ENCODE results near the gene ACTN1. TPM values are rescaled to one million over a fixed set of nuclear protein-coding genes. Genes with fewer than 3 reads are reported as not detected.

Gene ACTN1
- total RNA-seq, 1 donor from 2014 or later, result 130 TPM

DNA sequence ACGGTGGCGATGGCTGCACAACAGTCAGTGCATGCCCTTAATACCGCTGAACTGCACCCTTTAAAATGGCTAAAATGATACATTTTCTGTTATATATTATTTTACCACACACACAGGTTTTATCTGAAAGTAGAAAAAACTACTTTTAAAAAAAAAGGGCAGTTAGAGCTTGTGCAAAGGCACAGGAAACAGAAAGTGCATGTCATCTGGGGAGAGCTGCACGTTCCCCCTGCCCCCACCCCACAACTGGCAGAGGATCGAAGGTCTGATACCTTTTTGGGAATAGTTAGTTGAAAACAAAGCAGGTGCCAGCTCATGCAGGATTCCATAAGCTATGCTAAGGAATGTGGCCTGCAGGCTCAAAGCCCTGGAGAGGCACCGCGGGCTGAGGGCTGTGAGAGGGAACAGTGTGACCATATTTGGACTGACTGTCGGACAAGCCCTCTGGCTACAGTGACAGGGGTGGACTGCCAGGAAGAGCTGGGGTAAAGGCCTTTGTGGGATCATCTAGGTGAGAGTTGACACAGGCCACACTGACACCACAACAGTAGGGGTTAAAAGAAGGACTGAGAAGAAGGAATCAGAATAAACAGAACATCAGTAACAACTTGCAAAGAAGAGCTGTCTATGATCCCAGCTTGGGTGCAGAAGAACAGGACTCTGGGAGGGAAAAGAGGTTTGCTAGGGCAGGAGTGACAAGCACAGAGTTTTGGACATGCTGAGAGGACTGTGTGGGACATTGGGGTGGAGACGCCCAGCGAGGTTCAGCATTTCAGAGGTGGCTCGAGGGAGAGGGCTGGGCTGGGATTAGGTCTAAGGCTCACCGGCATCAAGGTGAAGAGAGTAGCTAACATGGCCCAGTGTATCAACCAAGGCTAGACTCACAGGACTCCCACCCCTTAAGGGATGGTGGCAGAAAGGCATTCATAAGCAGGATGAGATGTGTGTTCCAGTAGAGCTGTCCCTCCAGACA is 54.6 kb downstream of the ACTN1 start:
- H3K27ac Mint-ChIP-seq (ENCODE audit: unreplicated experiment), result peak overlapping the region; percentile 22
- H3K9me3 Mint-ChIP-seq (ENCODE audit: unreplicated experiment), result no peaks in the 10 kb centered on the region
- no peaks in the 10 kb centered on the region for H3K27me3 Mint-ChIP-seq (ENCODE audit: unreplicated experiment)
- no peak for DNase-seq (ENCODE audit: low spot score)
- TF ChIP-seq, protein P1, sequence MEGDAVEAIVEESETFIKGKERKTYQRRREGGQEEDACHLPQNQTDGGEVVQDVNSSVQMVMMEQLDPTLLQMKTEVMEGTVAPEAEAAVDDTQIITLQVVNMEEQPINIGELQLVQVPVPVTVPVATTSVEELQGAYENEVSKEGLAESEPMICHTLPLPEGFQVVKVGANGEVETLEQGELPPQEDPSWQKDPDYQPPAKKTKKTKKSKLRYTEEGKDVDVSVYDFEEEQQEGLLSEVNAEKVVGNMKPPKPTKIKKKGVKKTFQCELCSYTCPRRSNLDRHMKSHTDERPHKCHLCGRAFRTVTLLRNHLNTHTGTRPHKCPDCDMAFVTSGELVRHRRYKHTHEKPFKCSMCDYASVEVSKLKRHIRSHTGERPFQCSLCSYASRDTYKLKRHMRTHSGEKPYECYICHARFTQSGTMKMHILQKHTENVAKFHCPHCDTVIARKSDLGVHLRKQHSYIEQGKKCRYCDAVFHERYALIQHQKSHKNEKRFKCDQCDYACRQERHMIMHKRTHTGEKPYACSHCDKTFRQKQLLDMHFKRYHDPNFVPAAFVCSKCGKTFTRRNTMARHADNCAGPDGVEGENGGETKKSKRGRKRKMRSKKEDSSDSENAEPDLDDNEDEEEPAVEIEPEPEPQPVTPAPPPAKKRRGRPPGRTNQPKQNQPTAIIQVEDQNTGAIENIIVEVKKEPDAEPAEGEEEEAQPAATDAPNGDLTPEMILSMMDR (IDR thresholded peaks at IDR 0.05; ENCODE audit: unreplicated experiment), result no peak
- peaks cover 35% of the 10 kb centered on the region for H3K36me3 Mint-ChIP-seq (ENCODE audit: low read depth, unreplicated experiment)
- H3K4me3 Mint-ChIP-seq (ENCODE audit: unreplicated experiment), result peak overlapping the region; percentile 64
- H3K4me1 Mint-ChIP-seq (ENCODE audit: unreplicated experiment), result peaks cover 28% of the 10 kb centered on the region

DNA sequence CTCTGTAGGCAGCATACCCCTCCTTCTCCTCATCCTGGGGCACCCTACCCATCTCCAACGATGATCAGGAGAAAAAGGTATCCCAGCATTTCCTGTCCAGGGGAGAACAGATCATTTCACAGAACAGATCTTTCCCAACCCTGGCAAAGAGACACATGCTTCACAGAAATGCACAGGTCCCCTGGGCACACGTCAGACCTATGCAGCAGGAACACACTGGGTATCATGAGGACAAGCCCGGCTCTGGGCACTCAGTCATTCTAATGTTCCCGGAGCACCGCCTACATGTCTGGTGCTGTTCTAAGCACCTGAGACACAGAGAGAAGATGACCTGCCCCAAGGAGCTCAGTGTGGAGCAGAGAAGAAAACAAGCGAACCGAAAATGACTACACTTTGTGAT is 56.2 kb downstream of the ACTN1 start:
- H3K4me3 Mint-ChIP-seq (ENCODE audit: unreplicated experiment), result no peak overlapping the region
- no peaks in the 10 kb centered on the region for H3K9me3 Mint-ChIP-seq (ENCODE audit: unreplicated experiment)
- H3K36me3 Mint-ChIP-seq (ENCODE audit: low read depth, unreplicated experiment), result peaks cover 44% of the 10 kb centered on the region
- H3K27ac Mint-ChIP-seq (ENCODE audit: unreplicated experiment), result peak overlapping the region; percentile 1
- no peak for DNase-seq (ENCODE audit: low spot score)
- H3K27me3 Mint-ChIP-seq (ENCODE audit: unreplicated experiment), result peaks cover 1% of the 10 kb centered on the region
- peaks cover 27% of the 10 kb centered on the region for H3K4me1 Mint-ChIP-seq (ENCODE audit: unreplicated experiment)
- TF ChIP-seq, protein P1 (IDR thresholded peaks at IDR 0.05; ENCODE audit: unreplicated experiment), result no peak

DNA sequence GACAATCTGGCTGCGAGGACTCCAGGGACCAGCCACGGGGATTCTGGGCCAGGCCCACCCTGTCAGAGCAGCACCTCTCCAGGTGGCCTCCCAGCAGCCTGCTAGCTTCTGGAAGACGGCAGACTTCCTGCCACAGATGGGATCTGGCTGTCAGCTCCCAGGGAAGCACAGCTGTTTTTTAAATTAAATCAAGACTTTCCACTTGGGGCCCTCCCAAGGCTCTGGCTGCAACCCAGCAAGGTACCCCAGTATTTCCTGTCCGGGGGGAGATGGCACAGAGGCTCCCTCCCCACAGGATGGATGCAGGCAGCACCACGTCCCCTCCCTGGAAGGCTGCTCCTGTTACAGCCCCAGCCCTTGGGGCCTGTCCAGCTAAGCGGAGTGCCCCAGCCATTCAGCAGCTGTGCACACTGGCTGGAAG is 56.9 kb downstream of the ACTN1 start:
- Mint-ChIP-seq H3K27me3 (ENCODE audit: unreplicated experiment) (peaks cover 1% of the 10 kb centered on the region), H3K27ac (ENCODE audit: unreplicated experiment) (no peak overlapping the region), H3K9me3 (ENCODE audit: unreplicated experiment) (no peaks in the 10 kb centered on the region), H3K4me1 (ENCODE audit: unreplicated experiment) (peaks cover 23% of the 10 kb centered on the region), H3K4me3 (ENCODE audit: unreplicated experiment) (no peak overlapping the region), H3K36me3 (ENCODE audit: low read depth, unreplicated experiment) (peaks cover 48% of the 10 kb centered on the region)
- no peak for DNase-seq (ENCODE audit: low spot score)
- TF ChIP-seq, protein P1 (IDR thresholded peaks at IDR 0.05; ENCODE audit: unreplicated experiment), result no peak

DNA sequence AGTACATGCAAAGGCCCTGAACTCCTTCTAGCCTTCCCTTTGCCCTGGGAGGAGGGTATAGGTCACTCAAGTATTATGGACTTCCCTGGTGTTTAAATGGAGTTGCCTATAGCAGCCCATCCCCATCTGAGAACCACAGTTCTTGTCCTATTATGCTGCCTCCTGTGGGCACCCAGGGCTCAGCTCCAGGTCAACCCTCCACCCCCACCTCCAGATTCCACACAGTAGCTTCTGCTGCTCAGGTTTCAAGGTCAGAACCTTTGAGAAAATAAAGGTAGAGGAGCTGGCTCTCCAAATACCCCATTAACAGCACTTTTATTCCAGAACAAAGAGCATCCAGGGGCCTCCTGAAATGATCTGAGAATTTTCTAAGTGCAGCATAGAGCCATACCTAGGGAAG is 57.4 kb downstream of the ACTN1 start:
- H3K9me3 Mint-ChIP-seq (ENCODE audit: unreplicated experiment), result no peaks in the 10 kb centered on the region
- no peak for DNase-seq (ENCODE audit: low spot score)
- TF ChIP-seq, protein P1 (IDR thresholded peaks at IDR 0.05; ENCODE audit: unreplicated experiment), result no peak
- H3K4me1 Mint-ChIP-seq (ENCODE audit: unreplicated experiment), result peaks cover 23% of the 10 kb centered on the region
- H3K27ac Mint-ChIP-seq (ENCODE audit: unreplicated experiment), result no peak overlapping the region
- H3K27me3 Mint-ChIP-seq (ENCODE audit: unreplicated experiment), result peaks cover 5% of the 10 kb centered on the region
- peaks cover 49% of the 10 kb centered on the region for H3K36me3 Mint-ChIP-seq (ENCODE audit: low read depth, unreplicated experiment)
- peak overlapping the region; percentile 11 for H3K4me3 Mint-ChIP-seq (ENCODE audit: unreplicated experiment)

DNA sequence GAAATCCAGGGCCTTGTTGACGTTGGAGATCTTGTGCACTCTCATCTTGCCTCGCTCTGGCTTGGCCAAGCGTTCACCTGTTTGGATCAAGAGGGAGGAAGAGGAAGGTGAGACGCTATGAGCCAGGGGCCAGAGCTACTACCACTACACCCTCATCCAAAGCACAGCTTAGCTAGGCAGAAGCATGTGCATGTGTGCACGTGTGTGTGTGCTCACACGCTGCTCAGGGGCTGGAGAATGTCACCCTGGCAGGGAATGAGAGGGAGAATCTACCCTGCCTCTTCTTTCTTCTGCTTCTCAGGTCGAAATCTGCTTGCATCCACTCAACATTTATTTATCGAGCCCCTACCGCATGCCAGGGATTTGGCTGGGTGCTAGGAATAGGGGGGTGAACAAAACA is 58.1 kb downstream of the ACTN1 start:
- Mint-ChIP-seq H3K4me1 (ENCODE audit: unreplicated experiment) (peaks cover 23% of the 10 kb centered on the region), H3K27ac (ENCODE audit: unreplicated experiment) (peak overlapping the region; percentile 11), H3K9me3 (ENCODE audit: unreplicated experiment) (no peaks in the 10 kb centered on the region), H3K27me3 (ENCODE audit: unreplicated experiment) (peaks cover 5% of the 10 kb centered on the region), H3K36me3 (ENCODE audit: low read depth, unreplicated experiment) (peaks cover 46% of the 10 kb centered on the region), H3K4me3 (ENCODE audit: unreplicated experiment) (peak overlapping the region; percentile 11)
- TF ChIP-seq, protein P1 (IDR thresholded peaks at IDR 0.05; ENCODE audit: unreplicated experiment), result no peak
- DNase-seq (ENCODE audit: low spot score), result no peak
